ENCODE measurements around the gene FRAT1. TPM values are rescaled to one million over a fixed set of nuclear protein-coding genes. Genes with fewer than 3 reads are reported as not detected.

The FRAT1 gene
- total and polyA plus RNA-seq, 2 of the 13 experiments (the other 11 are each of a cell fraction or from before 2014, with no cell fraction given) = 1.7 to 2.3 TPM

DNA sequence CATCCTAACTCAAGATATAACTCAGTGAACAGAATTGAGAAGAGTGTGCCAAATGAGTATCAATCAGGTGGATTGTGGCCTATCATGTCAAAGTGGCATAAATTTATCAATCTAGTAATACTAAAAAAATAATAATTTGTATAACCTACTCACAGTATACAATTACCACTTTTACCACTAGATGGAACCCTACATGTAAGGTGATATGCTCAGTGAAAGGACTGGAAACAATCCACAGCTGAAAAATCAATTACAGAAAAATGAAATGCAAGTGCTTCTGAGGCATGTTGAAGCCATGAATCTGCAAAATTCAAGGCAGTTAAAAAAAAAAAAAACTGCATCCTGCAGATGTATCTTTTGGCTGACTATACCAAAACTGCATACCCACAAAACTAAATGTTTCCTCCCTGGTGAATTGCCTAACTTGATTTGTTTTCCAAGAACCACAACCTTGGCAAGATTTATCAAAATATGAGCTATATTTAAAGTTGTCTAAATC lies 40.5 kb upstream of the FRAT1 start (continued):
- TF ChIP-seq ARID5B (CRISPR knock-in tag; IDR thresholded peaks at IDR 0.05) = 0 out of 2 replicates have a peak, but pooled peaks have one; percentile 11
- no peak for TF ChIP-seq ATF7 (IDR thresholded peaks at IDR 0.05)
- no peak for TF ChIP-seq ATF7 (CRISPR knock-in tag; IDR thresholded peaks at IDR 0.05)
- TF ChIP-seq, protein P1, sequence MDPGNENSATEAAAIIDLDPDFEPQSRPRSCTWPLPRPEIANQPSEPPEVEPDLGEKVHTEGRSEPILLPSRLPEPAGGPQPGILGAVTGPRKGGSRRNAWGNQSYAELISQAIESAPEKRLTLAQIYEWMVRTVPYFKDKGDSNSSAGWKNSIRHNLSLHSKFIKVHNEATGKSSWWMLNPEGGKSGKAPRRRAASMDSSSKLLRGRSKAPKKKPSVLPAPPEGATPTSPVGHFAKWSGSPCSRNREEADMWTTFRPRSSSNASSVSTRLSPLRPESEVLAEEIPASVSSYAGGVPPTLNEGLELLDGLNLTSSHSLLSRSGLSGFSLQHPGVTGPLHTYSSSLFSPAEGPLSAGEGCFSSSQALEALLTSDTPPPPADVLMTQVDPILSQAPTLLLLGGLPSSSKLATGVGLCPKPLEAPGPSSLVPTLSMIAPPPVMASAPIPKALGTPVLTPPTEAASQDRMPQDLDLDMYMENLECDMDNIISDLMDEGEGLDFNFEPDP (CRISPR knock-in tag; conservative IDR thresholded peaks at IDR 0.05) = no peak

DNA sequence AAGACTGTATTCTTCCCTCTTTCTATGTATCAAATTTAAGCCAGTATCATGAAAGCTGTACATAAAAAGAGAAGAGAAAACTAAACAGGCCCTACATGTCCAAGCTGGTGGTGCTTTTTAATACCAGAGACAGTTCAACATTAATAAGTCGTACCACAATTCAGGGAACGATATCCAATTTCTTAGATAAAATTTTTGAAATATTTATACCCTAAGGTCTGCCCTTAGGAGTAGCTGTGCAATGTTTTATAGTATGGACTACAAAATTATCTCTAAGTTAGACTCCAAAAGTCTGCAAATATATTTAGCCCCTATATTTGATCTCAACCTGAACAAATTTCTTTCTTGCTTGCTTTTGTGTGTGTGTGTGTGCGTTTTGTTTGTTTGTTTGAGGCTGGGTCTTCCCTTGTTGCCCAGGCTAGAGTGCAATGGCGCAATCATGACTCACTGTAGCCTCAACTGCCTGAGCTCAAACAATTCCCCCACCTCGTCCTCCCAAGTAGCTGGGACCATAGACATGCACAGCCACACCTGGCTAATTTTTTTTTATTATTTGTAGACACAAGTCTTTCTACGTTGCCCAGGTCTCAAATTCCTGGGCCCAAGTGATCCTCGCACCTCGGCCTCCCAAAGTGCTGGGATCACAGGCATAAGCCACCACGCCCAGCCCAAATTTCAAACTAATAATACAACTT lies 39.8 kb upstream of the FRAT1 start:
- no TSS peak for BruUV-seq (replicated peaks)
- Histone ChIP-seq H3K36me3 (replicated peaks in 1 of 2; ENCODE audit: control insufficient read depth in 1 of 2, insufficient read depth in 2 of 2, low read length in 2 of 2) (no peaks in the 10 kb centered on the region), H3K4me3 (replicated peaks in 1 of 3; ENCODE audit: insufficient read depth in 1 of 3, low read depth in 2 of 3, low read length in 3 of 3) (no peak overlapping the region), H3K4me2 (ENCODE audit: low read depth, low read length) (peak overlapping the region; percentile 44), H3K27me3 (ENCODE audit: control insufficient read depth in 1 of 2, insufficient read depth in 2 of 2, low read length in 2 of 2) (no peaks in the 10 kb centered on the region), H3K4me1 (ENCODE audit: insufficient read depth, low read length) (peaks cover 29% of the 10 kb centered on the region), H3K9ac (ENCODE audit: insufficient read depth, low read depth, low read length) (no peak overlapping the region), H3K9me3 (ENCODE audit: low read length) (no peaks in the 10 kb centered on the region), H2AFZ (ENCODE audit: low read length) (no peak overlapping the region), H3K79me2 (ENCODE audit: insufficient read depth, low read length) (peaks cover 5% of the 10 kb centered on the region), H3K27ac (ENCODE audit: extremely low read length, insufficient read depth, low read length) (peak overlapping the region; percentile 52), H4K20me1 (ENCODE audit: insufficient read depth, low read length) (no peaks in the 10 kb centered on the region)
- ChIA-PET POLR2A (interaction anchor here (0.7 to 2.1 kb wide), 7 partner anchors 12 to 122 kb away, joined by 3 to 19 read pairs (median 8); partner anchors contain the start of genes ARHGAP19, FRAT1, FRAT2 and RRP12), CTCF (ENCODE audit: low intra/inter-chr PET ratio, low total read pairs) (interaction anchor here (0.7 to 3.1 kb wide), 6 partner anchors 40 to 102 kb away, joined by 3 to 15 read pairs (median 4); partner anchors contain the start of gene FRAT1)
- DNase-seq (ENCODE audit: low spot score) (peak; percentile 78), FAIRE-seq (peak; percentile 83), ATAC-seq (peak; percentile 81)
- intact Hi-C loops (cut with micrococcal nuclease; ENCODE audit: unreplicated experiment) (loop anchor here (2.0 kb wide), 2 partner anchors 54 to 76 kb away; no protein-coding TSS in a partner anchor), in situ Hi-C loops (cut with HindIII; ENCODE audit: extremely low pct_ligation_motif_present, low pct_unique_long_range_greater_than_20kb) (no loop called here)
- 16% methylated on average over 9 of the region's 9 CpGs for WGBS (ENCODE audit: low lambda C conversion rate)
- TF ChIP-seq ZNF567 (CRISPR knock-in tag; IDR thresholded peaks at IDR 0.05; ENCODE audit: borderline replicate concordance) (no peak), ZNF3 (CRISPR knock-in tag; IDR thresholded peaks at IDR 0.05) (no peak), CBX1 (IDR thresholded peaks at IDR 0.05; ENCODE audit: low read depth) (no peak), CREB1 (IDR thresholded peaks at IDR 0.05) (no peak), CREB1 (CRISPR knock-in tag; IDR thresholded peaks at IDR 0.05) (no peak), SOX13 (IDR thresholded peaks at IDR 0.05) (no peak), SOX13 (CRISPR knock-in tag; conservative IDR thresholded peaks at IDR 0.05 in 1 of 2, IDR thresholded peaks at IDR 0.05 in 1 of 2) (peak in 1 of 2 experiments; percentile 51; a peak in 2 of 4 replicates), TFDP2 (CRISPR knock-in tag; IDR thresholded peaks at IDR 0.05) (no peak), NFE2L1 (CRISPR knock-in tag; IDR thresholded peaks at IDR 0.05; ENCODE audit: borderline replicate concordance) (no peak), ZNF260 (CRISPR knock-in tag; IDR thresholded peaks at IDR 0.05; ENCODE audit: borderline replicate concordance, low read depth) (no peak)
- TF ChIP-seq, protein P2, sequence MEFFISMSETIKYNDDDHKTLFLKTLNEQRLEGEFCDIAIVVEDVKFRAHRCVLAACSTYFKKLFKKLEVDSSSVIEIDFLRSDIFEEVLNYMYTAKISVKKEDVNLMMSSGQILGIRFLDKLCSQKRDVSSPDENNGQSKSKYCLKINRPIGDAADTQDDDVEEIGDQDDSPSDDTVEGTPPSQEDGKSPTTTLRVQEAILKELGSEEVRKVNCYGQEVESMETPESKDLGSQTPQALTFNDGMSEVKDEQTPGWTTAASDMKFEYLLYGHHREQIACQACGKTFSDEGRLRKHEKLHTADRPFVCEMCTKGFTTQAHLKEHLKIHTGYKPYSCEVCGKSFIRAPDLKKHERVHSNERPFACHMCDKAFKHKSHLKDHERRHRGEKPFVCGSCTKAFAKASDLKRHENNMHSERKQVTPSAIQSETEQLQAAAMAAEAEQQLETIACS (CRISPR knock-in tag; IDR thresholded peaks at IDR 0.05) = no peak

Data from HepG2 (cell line).